PFSK-1 (cell line): ENCODE measurements around the gene MAST3.

Experiments used
- FOXP2 ChIP-seq: optimal IDR thresholded peaks from 2 replicates; pipeline ENCODE3; 2011; ENCODE audit warnings: borderline replicate concordance, control low read depth, inconsistent platforms; ENCODE audit not compliant: insufficient read depth; ENCODE audit errors: extremely low read length, extremely low read depth
- POLR2AphosphoS5 ChIP-seq: IDR thresholded peaks from 2 replicates; pipeline ENCODE4 v1.6.1; 2012; ENCODE audit warnings: low read depth, mild to moderate bottlenecking, control low read depth, low read length, moderate library complexity
- SIN3A ChIP-seq: IDR thresholded peaks from 2 replicates; pipeline ENCODE4 v1.6.1; 2012; ENCODE audit warnings: mild to moderate bottlenecking, low read length, moderate library complexity, borderline replicate concordance; ENCODE audit not compliant: insufficient read depth
- TAF1 ChIP-seq: IDR thresholded peaks from 2 replicates; pipeline ENCODE4 v1.6.1; 2012; ENCODE audit warnings: low read length, control low read depth, borderline replicate concordance; ENCODE audit not compliant: insufficient read depth
- TF ChIP-seq, protein P1 (sequence below), 2 experiments: IDR thresholded peaks; 2 replicates each; pipeline versions ENCODE4 v1.6.1 to v1.8.0; 2011 to 2012; ENCODE audit warnings: low read depth in 2 of 2, low read length in 2 of 2, control low read depth in 1 of 2, inconsistent platforms in 1 of 2, mild to moderate bottlenecking in 1 of 2, moderate library complexity in 1 of 2; ENCODE audit not compliant: insufficient read depth in 1 of 2

The MAST3 gene

DNA sequence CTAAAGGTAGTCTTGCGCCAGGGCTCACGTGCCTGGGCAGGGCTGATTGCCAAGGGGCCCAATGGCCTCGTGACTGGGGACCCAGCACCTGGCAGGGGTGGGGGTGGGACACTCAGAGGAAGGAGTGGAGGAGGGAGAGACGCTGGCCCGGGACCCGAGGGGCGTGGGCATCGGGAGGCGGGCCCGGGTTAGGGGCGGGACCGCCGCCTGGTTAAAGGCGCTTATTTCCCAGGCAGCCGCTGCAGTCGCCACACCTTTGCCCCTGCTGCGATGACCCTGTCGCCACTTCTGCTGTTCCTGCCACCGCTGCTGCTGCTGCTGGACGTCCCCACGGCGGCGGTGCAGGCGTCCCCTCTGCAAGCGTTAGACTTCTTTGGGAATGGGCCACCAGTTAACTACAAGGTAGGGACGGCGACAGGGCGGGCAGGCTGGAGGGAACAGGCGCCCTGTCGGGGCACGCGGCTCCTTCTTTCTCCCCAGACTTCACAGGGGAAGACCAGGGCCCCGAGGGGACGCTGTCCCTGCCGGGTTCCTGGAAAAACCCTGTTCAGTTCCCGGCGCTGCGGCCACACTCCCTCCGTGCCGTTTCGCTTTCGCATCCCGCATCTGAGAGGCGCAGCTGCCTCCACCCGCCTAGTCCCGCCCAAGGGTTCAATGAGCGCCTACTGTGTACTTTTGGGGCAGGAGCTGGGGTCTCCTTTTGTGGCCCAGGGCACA lies 76.2 kb downstream of the MAST3 start, which contains the start of gene IFI30:
Gene IFI30, plus strand, starts transcription at position 242 of the 717 bp plus-strand sequence. Its CDS starts 29 bp downstream, at position 271.
- TF ChIP-seq POLR2AphosphoS5 (peak; percentile 58; the same call in 1 of the 2 replicates), FOXP2 (peak; percentile 76)
- TF ChIP-seq, protein P1, sequence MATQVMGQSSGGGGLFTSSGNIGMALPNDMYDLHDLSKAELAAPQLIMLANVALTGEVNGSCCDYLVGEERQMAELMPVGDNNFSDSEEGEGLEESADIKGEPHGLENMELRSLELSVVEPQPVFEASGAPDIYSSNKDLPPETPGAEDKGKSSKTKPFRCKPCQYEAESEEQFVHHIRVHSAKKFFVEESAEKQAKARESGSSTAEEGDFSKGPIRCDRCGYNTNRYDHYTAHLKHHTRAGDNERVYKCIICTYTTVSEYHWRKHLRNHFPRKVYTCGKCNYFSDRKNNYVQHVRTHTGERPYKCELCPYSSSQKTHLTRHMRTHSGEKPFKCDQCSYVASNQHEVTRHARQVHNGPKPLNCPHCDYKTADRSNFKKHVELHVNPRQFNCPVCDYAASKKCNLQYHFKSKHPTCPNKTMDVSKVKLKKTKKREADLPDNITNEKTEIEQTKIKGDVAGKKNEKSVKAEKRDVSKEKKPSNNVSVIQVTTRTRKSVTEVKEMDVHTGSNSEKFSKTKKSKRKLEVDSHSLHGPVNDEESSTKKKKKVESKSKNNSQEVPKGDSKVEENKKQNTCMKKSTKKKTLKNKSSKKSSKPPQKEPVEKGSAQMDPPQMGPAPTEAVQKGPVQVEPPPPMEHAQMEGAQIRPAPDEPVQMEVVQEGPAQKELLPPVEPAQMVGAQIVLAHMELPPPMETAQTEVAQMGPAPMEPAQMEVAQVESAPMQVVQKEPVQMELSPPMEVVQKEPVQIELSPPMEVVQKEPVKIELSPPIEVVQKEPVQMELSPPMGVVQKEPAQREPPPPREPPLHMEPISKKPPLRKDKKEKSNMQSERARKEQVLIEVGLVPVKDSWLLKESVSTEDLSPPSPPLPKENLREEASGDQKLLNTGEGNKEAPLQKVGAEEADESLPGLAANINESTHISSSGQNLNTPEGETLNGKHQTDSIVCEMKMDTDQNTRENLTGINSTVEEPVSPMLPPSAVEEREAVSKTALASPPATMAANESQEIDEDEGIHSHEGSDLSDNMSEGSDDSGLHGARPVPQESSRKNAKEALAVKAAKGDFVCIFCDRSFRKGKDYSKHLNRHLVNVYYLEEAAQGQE (IDR thresholded peaks at IDR 0.05; ENCODE audit: insufficient read depth in 1 of 2, low read depth in 2 of 2, low read length in 2 of 2), result no peak

DNA sequence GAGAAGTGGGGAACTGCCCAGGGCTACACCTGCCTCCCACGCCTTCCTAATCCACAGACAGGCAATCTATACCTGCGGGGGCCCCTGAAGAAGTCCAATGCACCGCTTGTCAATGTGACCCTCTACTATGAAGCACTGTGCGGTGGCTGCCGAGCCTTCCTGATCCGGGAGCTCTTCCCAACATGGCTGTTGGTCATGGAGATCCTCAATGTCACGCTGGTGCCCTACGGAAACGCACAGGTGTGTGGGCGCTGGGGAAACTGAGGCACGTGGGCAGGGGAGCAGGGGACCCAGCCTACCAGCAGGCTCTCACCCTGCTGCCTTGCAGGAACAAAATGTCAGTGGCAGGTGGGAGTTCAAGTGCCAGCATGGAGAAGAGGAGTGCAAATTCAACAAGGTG lies 77.4 kb downstream of the MAST3 start:
- TF ChIP-seq FOXP2 (no peak), SIN3A (no peak)
- TF ChIP-seq, protein P1 (IDR thresholded peaks at IDR 0.05; ENCODE audit: insufficient read depth in 1 of 2, low read depth in 2 of 2, low read length in 2 of 2), result no peak

DNA sequence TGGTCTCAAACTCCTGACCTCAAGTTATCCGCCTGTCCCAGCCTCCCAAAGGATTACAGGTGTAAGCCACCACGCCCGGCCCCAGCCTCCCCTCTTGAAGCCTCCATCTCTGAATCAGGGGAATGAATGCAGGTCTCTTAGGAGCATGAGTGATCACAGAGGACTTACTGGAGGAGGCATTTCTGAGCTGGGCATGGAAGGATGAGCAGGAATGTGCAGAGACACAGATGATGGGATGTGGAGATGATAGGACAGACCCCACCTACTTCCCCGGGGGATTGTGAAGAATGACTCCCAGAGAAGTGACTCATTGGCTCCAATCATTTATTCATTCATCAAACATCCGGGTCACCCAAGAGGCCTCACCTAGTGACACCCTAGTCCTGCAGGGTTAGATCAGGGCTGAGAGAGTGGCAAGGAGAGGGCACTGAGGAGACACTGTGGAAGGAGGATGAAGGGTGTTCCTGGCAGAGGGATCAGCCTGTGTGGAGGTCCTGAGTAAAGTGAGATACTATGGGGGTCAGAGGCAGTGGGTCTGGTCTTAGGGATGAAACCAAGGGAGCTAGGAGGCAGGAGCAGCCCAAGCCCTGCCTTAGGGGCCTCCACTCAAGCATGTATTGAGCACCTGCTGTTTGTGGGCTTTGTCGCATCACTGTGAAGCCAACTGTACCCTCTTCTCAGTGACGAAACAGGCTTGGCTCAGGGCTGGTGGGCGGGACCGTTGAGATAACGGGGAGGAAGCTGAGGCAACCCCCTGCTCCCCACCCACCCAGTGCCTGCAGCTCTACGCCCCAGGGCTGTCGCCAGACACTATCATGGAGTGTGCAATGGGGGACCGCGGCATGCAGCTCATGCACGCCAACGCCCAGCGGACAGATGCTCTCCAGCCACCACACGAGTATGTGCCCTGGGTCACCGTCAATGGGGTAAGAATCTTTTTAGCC lies 79.1 kb downstream of the MAST3 start:
- TF ChIP-seq POLR2AphosphoS5 (no peak), SIN3A (no peak), FOXP2 (no peak), TAF1 (no peak)
- TF ChIP-seq, protein P1 (IDR thresholded peaks at IDR 0.05; ENCODE audit: insufficient read depth in 1 of 2, low read depth in 2 of 2, low read length in 2 of 2), result no peak

DNA sequence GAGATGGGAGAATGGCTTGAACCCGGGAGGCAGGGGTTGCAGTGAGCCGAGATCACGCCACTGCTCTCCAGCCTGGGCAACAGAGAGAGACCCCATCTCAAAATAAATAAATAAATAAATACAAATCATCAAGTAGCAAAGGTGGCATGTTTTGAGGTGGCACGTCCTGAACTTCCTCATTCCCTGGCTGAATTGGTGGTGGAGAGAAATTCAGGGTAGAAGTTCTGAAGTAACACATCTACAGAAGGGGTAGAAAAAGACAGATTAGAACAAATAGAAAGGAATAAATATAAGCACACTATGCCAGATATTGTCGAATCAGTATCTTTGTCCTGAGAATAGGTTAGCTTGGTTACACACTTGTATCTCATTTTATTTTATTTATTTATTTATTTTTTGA lies 82.4 kb downstream of the MAST3 start:
- TF ChIP-seq SIN3A (no peak), FOXP2 (no peak), POLR2AphosphoS5 (no peak), TAF1 (no peak)
- TF ChIP-seq, protein P1 (IDR thresholded peaks at IDR 0.05; ENCODE audit: insufficient read depth in 1 of 2, low read depth in 2 of 2, low read length in 2 of 2), result no peak
